HG03469 (cell line): ENCODE measurements around the gene CDCP2.

Experiments used
- ATAC-seq: cut with Tn5 transposase; IDR thresholded peaks from one replicate; pipeline ENCODE4 v1.9.1; 2021; ENCODE audit warnings: mild to moderate bottlenecking, moderate library complexity, moderate number of reproducible peaks; ENCODE audit not compliant: unreplicated experiment

CDCP2 gene

GRCh38 chr1:54137534-54138061 lies 15.2 kb downstream of the CDCP2 start:
- no peak for ATAC-seq

GRCh38 chr1:54136963-54137533 lies 15.8 kb downstream of the CDCP2 start:
- ATAC-seq = no peak

DNA sequence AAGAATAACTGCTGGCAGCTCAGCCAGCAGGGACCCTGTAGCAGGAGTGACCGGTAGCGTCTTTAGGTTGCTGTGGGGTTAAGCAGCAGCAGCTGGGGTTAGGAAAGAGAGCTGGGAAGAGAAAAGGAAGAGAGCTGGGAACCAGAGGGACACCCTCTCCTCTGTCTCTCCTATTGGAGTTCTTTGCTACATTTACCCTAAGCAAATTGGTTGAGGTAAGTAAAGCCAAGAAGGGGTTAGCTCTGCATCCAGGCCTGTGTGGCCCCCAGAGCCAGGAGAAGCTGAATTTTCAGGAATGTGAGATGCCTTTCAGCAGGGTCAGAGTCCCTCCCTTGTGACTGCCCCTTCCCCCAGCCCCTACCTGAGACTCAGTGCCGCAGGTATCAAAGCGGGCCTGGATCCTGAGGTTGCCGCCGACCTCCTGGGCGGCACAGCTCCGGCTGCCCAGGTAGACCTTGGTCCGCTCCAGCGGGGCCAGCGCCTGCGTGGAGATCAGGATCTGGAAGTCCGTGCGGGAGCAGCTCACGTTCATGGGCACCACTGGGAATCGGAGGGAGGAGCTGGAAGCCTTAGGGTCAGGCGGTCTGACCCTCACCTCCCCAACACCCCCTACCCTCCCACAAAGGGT lies 16.4 kb downstream of the CDCP2 start:
- no peak for ATAC-seq

GRCh38 chr1:54135436-54136120 lies 17.2 kb downstream of the CDCP2 start:
- no peak for ATAC-seq

DNA sequence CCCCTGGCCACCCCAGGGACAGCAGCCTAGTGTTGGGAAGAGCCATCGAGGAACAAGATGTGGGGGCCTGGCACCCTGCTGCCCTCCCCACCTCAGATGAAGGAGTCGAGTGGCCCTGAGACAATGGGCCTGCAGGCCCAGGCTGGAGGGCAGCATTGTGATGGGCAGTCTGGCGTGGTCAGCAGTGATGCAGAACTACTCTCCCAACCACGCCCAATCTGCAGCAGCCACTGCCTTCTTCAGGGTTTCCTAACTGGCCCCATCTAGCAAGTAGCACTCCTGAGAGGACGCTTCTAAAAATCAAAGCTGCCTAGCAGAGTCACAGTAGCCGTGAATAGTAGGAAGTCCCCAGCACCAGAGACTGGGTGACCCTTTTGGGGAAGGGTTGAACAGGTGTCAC lies 18.5 kb downstream of the CDCP2 start:
- ATAC-seq = no peak

DNA sequence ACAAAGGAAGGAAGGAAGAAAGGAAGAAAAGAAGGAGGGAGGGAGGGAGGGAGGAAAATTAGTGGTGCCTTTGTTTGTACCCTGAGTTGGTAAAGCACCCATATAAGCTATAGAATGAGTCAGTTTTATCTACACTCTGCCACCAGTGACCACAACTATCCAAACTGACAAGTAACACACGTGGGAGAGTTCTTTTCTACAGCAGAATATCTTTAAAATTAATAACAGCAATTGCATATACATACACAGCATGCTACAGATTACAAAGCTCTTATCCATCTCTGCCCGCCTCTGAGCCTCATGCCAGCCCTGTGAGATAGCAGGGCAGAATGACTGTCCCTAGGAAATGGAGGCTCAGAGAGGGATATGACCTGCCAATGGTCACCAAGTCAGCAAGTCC lies 20.3 kb downstream of the CDCP2 start:
- ATAC-seq = no peak

GRCh38 chr1:54131419-54131818 lies 21.4 kb downstream of the CDCP2 start:
- ATAC-seq = no peak

DNA sequence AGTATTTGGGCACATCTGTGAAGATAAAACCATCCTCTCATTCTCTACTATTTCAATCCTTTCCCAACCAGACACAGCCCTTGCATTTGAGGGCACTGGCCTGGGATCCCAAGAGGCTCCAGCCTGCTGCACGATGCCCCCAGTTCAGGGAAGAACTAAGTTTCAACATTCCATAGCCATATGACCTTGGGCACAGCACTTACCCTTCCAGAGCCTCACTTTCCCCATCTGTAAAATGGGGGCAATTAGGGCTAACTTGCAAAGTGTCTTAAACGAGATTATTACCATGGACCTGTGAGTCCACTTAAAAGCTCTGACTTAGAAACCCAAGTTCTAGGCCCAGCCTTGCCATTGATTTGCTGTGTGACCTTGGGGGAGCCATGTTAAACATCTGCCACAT lies 22.9 kb downstream of the CDCP2 start:
- no peak for ATAC-seq

- no peak for ATAC-seq
Measured at GRCh38 chr1:54127594-54128300, 25.1 kb downstream of the CDCP2 start.

GRCh38 chr1:54126271-54126815 lies 26.5 kb downstream of the CDCP2 start:
- no peak for ATAC-seq

DNA sequence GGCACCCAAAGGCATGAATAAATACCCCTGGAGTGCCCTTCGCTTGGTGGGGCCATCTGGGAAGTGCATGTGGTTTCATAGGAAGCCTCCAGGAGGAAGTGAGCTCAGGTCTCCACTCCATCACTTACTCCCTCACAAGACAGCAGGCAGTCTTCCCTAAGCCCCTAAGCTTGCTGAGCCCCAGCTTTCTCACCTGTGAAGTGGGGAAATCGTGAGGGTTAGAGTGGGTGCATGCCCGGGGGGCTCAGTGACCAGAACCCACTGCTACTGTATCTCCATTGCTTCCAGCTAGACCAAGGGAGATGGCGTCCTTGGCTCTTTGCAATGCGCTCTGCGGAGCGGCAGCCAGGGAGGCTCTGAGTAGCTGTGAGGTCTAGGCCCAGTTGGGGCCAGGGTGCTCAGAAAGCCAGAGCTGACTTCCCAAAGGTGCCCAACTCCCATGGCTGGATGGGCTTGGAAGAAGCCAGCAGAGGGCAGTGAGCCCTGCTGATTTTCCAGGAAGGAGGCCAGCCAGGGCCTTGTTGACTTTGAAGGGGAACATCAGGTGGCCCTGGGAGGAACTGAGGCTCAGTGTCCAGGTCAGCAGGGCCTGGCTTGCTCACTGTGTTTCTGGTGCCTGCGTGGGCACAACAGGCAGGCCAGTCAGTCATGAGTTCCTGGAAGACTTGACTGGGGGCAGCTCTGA lies 27.3 kb downstream of the CDCP2 start:
- no peak for ATAC-seq

DNA sequence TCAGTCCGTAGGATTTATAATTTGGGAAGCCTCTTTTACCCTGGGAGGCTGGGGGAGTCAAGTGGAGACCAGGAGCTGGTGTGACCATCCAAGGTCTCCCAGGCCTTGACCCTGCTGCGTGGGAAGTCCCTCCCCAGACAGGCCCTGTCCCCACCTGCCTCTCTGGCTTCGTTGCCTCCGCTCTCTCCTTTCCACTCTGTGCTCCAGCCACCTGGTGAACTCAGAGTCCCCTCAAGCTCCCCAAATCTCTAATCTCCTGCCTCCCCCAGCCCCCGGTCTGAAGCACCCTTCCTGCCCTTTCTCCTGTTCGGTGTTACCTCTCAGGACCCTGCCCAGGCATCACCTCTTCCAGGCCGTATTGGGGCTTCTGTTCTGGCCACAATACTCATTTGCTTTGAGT lies 27.9 kb downstream of the CDCP2 start:
- no peak for ATAC-seq

DNA sequence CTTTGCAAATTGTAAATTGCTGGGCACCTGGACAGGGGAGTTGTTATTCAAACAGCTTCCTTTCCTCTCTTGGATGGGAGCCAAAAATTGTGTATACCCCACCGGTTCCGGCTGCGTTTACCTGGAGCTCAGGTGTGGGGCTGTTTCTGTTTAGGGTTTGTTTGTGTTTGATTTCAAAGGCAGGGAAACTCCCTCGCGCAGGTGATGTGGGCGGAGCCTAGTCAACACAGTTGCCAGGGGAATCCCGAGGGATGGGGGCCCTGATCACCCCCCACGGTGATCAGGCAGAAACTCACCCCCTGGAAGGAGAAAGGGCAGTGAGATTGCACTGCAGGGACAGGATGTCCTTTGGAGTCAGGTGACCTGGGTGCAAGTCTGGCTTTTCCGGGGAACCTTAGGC lies 28.3 kb downstream of the CDCP2 start:
- ATAC-seq = no peak

GRCh38 chr1:54122992-54123391 lies 29.8 kb downstream of the CDCP2 start:
- no peak for ATAC-seq

- ATAC-seq = no peak
Measured at GRCh38 chr1:54122135-54122751, 30.6 kb downstream of the CDCP2 start.

GRCh38 chr1:54121482-54122134 lies 31.2 kb downstream of the CDCP2 start:
- no peak for ATAC-seq

GRCh38 chr1:54120698-54121481 lies 31.9 kb downstream of the CDCP2 start:
- ATAC-seq = no peak

DNA sequence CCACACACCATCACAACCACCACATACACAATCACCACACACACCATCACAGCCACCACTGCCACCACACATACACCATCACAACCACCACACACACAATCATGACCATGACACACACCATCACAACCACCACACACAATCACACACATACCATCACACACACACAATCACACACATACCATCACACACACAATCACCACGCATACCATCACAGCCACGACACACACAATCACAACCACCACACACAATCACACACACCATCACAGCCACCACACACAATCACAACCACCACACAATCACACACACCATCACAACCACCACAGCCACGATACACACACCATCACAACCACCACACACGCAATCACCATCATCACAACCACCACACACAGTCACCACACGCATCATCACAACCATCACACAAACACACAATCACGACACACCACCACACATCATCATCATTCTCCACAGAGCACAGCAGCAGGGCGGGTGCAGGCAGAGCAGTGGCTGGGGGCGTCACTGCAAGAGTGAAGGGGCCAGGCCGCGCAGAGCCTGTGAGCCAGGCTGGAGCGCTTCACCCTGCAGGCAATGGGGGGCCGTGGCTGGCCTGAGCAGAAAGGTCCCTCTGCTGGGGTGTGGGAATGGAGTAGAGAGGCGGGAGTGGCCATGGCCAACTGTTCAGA lies 32.6 kb downstream of the CDCP2 start:
- no peak for ATAC-seq
